Measurements from ENCODE around the gene TDRD6.
"Not testable (repeated sequence)": the region's sequence is repeated elsewhere in the genome, so short reads cannot be mapped to it uniquely, and the experiment has no call there.

The TDRD6 gene

GRCh38 chr6:46688966-46689335, 1.3 kb downstream of the TDRD6 start:
- DNase-seq: no peak

GRCh38 chr6:46689657-46690056, 2.0 kb downstream of the TDRD6 start:
- no peak for DNase-seq

GRCh38 chr6:46690141-46690755, 2.6 kb downstream of the TDRD6 start:
- no peak for DNase-seq

- DNase-seq: no peak
Observed at GRCh38 chr6:46690911-46691451, 3.3 kb downstream of the TDRD6 start.

GRCh38 chr6:46699970-46700369, 12.3 kb downstream of the TDRD6 start:
- no peak for DNase-seq

- DNase-seq: peak; percentile 81
Observed at GRCh38 chr6:46704562-46704961, 16.9 kb downstream of the TDRD6 start.

- DNase-seq: no peak
Observed at GRCh38 chr6:46706464-46706863, 18.8 kb downstream of the TDRD6 start.

- DNase-seq: no peak
Observed at GRCh38 chr6:46711491-46711890, 23.8 kb downstream of the TDRD6 start.

- no peak for DNase-seq
Observed at GRCh38 chr6:46715141-46715540, 27.5 kb downstream of the TDRD6 start.

GRCh38 chr6:46719099-46719498, 31.4 kb downstream of the TDRD6 start:
- DNase-seq: peak; percentile 91

- peak; percentile 22 for DNase-seq
Observed at GRCh38 chr6:46720401-46720800, 32.7 kb downstream of the TDRD6 start.

GRCh38 chr6:46729787-46730326, 42.2 kb downstream of the TDRD6 start:
- DNase-seq: no peak

- no peak for DNase-seq
Observed at GRCh38 chr6:46730921-46731461, 43.3 kb downstream of the TDRD6 start.

GRCh38 chr6:46733341-46733801, 45.7 kb downstream of the TDRD6 start:
- no peak for DNase-seq

- peak; percentile 73 for DNase-seq
Observed at GRCh38 chr6:46734867-46735719, 47.4 kb downstream of the TDRD6 start, which contains the start of gene PLA2G7. TSS of gene PLA2G7 (minus strand) at chr6:46735375. CDS start at chr6:46722891, 12,484 bp downstream.

- no peak for DNase-seq
Observed at GRCh38 chr6:46735720-46736031, 48.0 kb downstream of the TDRD6 start.

GRCh38 chr6:46736906-46737305, 49.2 kb downstream of the TDRD6 start:
- no peak for DNase-seq

- DNase-seq: peak; percentile 79
Observed at GRCh38 chr6:46741482-46741881, 53.8 kb downstream of the TDRD6 start.

GRCh38 chr6:46741910-46742309, 54.2 kb downstream of the TDRD6 start:
- DNase-seq: no peak

GRCh38 chr6:46743425-46744158, 55.9 kb downstream of the TDRD6 start:
- DNase-seq: no peak

GRCh38 chr6:46744159-46744725, 56.6 kb downstream of the TDRD6 start:
- not testable (repeated sequence) for DNase-seq

GRCh38 chr6:46745973-46746372, 58.3 kb downstream of the TDRD6 start:
- DNase-seq: no peak

Measured in DMS53 (cell line).